Hepatocyte (in vitro differentiated cells): ENCODE measurements around the gene TAT. TPM values are rescaled to one million over a fixed set of nuclear protein-coding genes. Genes with fewer than 3 reads are reported as not detected.

Source experiments
- DNase-seq: peaks from one replicate; pipeline ENCODE4 v3.0.0-alpha.2; 2016; ENCODE audit warnings: low spot score
- H2AFZ ChIP-seq: fragments of 200-600 bp; sonication (generic); 2 replicates; pipeline ENCODE4 v1.6.0; 2016; ENCODE audit warnings: antibody characterized with exemption, mild to moderate bottlenecking
- H3K27ac ChIP-seq: fragments of 200-600 bp; sonication (generic); 2 replicates; pipeline ENCODE4 v1.5.1; 2016; ENCODE audit warnings: mild to moderate bottlenecking
- H3K27me3 ChIP-seq: fragments of 200-600 bp; sonication (generic); 2 replicates; pipeline ENCODE4 v1.6.1; 2016
- H3K36me3 ChIP-seq: fragments of 200-600 bp; sonication (generic); replicated peaks from 2 replicates; pipeline ENCODE4 v1.5.1; 2016; ENCODE audit warnings: low read depth; ENCODE audit not compliant: insufficient read depth
- H3K4me1 ChIP-seq: fragments of 200-600 bp; sonication (generic); 2 replicates; pipeline ENCODE4 v1.5.1; 2016; ENCODE audit warnings: mild to moderate bottlenecking, moderate library complexity; ENCODE audit not compliant: insufficient read depth
- H3K4me2 ChIP-seq: fragments of 200-600 bp; sonication (generic); 2 replicates; pipeline ENCODE4 v1.6.0; 2016
- H3K4me3 ChIP-seq: fragments of 200-600 bp; sonication (generic); 2 replicates; pipeline ENCODE4 v1.5.1; 2016; ENCODE audit warnings: mild to moderate bottlenecking
- H3K79me2 ChIP-seq: fragments of 200-600 bp; sonication (generic); 2 replicates; pipeline ENCODE4 v1.6.0; 2017; ENCODE audit warnings: mild to moderate bottlenecking
- H3K9me2 ChIP-seq: fragments of 200-600 bp; sonication (generic); replicated peaks from 2 replicates; pipeline ENCODE4 v1.6.0; 2017; ENCODE audit warnings: mild to moderate bottlenecking; ENCODE audit not compliant: insufficient read depth
- H3K9me3 ChIP-seq: fragments of 200-600 bp; sonication (generic); 2 replicates; pipeline ENCODE4 v1.5.1; 2016; ENCODE audit warnings: low read depth, mild to moderate bottlenecking
- H4K20me1 ChIP-seq: fragments of 200-600 bp; sonication (generic); 2 replicates; pipeline ENCODE4 v1.6.0; 2016; ENCODE audit warnings: mild to moderate bottlenecking; ENCODE audit not compliant: insufficient read depth, poor library complexity, severe bottlenecking
- EZH2 ChIP-seq: fragments of 200-600 bp; sonication (generic); IDR thresholded peaks from 2 replicates; pipeline ENCODE4 v1.6.1; 2016; ENCODE audit warnings: antibody characterized with exemption, mild to moderate bottlenecking, borderline replicate concordance
- EZH2phosphoT487 ChIP-seq: fragments of 200-600 bp; sonication (generic); IDR thresholded peaks from one replicate; pipeline ENCODE4 v1.6.1; 2018; ENCODE audit warnings: antibody characterized with exemption, mild to moderate bottlenecking, low read depth, moderate library complexity; ENCODE audit not compliant: unreplicated experiment, severe bottlenecking
- WGBS: methylation state at CpG from one replicate; pipeline ENCODE4 v1.1.6; 2016; ENCODE audit warnings: low lambda C conversion rate; ENCODE audit errors: missing lambda C conversion rate; 5-methylcytosine and 5-hydroxymethylcytosine counted together
- polyA plus RNA-seq: library from polyadenylated mRNA; unstranded; fragments of >200 nt; fragmentation: Nextera tagmentation; extraction: Ambion mirVana; gene quantifications from 2 replicates; pipeline ENCODE4 v1.2.1, GENCODE V29; 2016
- total RNA-seq: library from RNA; depleted of rRNA; stranded (reverse); fragments of >200 nt; gene quantifications from 2 replicates; pipeline ENCODE4 v1.2.3, GENCODE V29; 2014
- TF ChIP-seq, protein P1 (sequence below): fragments of 200-600 bp; sonication (generic); IDR thresholded peaks from 2 replicates; pipeline ENCODE4 v1.5.1; 2016; ENCODE audit warnings: antibody characterized with exemption, mild to moderate bottlenecking; ENCODE audit not compliant: poor library complexity

The TAT gene
- 3.9 and 4.2 TPM in 2 replicates for total RNA-seq
- 2.7 and 2.8 TPM in 2 replicates for polyA plus RNA-seq

DNA sequence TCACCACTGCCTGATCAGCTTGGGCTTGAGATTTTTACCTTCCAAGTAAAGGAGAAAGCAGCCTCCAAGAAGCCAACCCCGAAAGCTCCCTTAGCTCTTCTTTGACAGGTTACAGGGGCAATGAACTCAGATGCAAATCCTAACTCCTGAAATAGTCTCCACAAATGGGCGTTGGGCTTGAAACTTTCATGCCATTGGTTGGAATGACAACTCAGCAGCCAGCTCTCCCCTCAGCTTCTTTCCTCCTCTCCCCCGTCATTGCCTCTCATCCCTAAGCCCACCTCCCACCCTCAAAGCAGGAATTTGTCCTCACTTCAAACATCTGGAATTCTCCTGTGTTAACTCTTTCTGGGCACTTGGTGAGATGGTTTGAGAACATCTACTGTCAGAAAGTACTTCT lies at the start of gene TAT:
Gene TAT (minus strand): TSS at position 122 of the 400 bp plus-strand sequence. CDS start 677 bp downstream, outside the sequence.
- Histone ChIP-seq H3K4me2 (no peak within 1 kb of the TSS), H2AFZ (no peak within 1 kb of the TSS), H4K20me1 (no peaks in the 10 kb centered on the region), H3K27ac (no peak within 1 kb of the TSS), H3K4me3 (no peak within 1 kb of the TSS), H3K36me3 (no peaks in the 10 kb centered on the region), H3K4me1 (peaks cover 4% of the 10 kb centered on the region), H3K9me3 (no peaks in the 10 kb centered on the region), H3K79me2 (no peaks in the 10 kb centered on the region), H3K27me3 (no peaks in the 10 kb centered on the region), H3K9me2 (no peaks in the 10 kb centered on the region)
- WGBS = 32% methylated on average over 3 of the region's 3 CpGs
- no peak for DNase-seq
- TF ChIP-seq EZH2phosphoT487 (no peak), EZH2 (no peak)
- TF ChIP-seq, protein P1, sequence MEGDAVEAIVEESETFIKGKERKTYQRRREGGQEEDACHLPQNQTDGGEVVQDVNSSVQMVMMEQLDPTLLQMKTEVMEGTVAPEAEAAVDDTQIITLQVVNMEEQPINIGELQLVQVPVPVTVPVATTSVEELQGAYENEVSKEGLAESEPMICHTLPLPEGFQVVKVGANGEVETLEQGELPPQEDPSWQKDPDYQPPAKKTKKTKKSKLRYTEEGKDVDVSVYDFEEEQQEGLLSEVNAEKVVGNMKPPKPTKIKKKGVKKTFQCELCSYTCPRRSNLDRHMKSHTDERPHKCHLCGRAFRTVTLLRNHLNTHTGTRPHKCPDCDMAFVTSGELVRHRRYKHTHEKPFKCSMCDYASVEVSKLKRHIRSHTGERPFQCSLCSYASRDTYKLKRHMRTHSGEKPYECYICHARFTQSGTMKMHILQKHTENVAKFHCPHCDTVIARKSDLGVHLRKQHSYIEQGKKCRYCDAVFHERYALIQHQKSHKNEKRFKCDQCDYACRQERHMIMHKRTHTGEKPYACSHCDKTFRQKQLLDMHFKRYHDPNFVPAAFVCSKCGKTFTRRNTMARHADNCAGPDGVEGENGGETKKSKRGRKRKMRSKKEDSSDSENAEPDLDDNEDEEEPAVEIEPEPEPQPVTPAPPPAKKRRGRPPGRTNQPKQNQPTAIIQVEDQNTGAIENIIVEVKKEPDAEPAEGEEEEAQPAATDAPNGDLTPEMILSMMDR = no peak

DNA sequence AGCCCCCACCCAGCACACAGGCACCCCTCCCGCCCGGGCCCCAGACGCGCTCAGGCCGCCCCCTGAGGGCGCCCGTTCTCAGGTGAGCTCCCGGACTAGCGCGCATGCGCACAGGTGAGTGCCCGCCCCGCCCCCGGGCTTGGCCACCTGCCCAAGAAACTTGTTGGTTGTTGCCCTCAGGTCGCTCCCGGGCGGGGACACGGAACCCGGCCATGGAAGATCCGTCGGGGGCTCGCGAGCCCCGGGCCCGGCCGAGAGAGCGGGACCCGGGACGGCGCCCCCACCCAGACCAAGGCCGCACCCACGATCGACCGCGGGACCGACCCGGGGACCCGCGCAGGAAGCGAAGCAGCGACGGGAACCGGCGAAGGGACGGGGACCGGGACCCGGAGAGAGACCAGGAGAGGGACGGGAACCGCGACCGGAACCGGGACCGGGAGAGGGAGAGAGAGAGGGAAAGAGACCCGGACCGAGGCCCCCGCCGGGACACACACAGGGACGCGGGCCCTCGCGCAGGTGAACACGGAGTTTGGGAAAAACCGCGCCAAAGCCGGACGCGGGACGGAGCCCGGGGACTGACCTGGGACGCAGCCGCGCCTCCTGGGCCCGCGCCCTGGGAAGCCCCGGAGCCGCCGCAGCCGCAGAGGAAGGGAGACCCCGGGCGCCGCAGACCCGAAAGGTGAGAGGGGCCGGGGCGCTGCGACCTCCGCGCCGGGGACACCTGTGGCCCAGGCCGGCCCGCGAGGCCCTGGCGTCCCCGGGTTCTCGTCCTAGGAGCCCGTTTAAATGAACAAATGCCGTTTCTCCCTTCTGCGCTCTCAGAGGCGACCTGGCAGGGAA lies 49.3 kb upstream of the TAT start, which contains the start of gene MARVELD3:
Gene MARVELD3 (plus strand): TSS at position 167 of the 840 bp plus-strand sequence. CDS start 46 bp downstream, at position 213.
- peaks cover 6% of the 10 kb centered on the region for H4K20me1 ChIP-seq
- H3K36me3 ChIP-seq = no peaks in the 10 kb centered on the region
- H3K9me3 ChIP-seq = no peaks in the 10 kb centered on the region
- H3K9me2 ChIP-seq = no peaks in the 10 kb centered on the region
- WGBS = 2% methylated on average over 76 of the region's 98 CpGs
- peaks cover 18% of the 10 kb centered on the region for H3K79me2 ChIP-seq
- peak within 1 kb of the TSS; percentile 94 for H3K27ac ChIP-seq
- peaks cover 7% of the 10 kb centered on the region for H3K27me3 ChIP-seq
- H3K4me2 ChIP-seq = peak within 1 kb of the TSS; percentile 92
- peak within 1 kb of the TSS; percentile 54 for H3K4me3 ChIP-seq
- H2AFZ ChIP-seq = peak within 1 kb of the TSS; percentile 98
- TF ChIP-seq EZH2phosphoT487 (peak; percentile 28), EZH2 (peak; percentile 77)
- TF ChIP-seq, protein P1 = peak; percentile 27
- DNase-seq = peak; percentile 92
- no peaks in the 10 kb centered on the region for H3K4me1 ChIP-seq

DNA sequence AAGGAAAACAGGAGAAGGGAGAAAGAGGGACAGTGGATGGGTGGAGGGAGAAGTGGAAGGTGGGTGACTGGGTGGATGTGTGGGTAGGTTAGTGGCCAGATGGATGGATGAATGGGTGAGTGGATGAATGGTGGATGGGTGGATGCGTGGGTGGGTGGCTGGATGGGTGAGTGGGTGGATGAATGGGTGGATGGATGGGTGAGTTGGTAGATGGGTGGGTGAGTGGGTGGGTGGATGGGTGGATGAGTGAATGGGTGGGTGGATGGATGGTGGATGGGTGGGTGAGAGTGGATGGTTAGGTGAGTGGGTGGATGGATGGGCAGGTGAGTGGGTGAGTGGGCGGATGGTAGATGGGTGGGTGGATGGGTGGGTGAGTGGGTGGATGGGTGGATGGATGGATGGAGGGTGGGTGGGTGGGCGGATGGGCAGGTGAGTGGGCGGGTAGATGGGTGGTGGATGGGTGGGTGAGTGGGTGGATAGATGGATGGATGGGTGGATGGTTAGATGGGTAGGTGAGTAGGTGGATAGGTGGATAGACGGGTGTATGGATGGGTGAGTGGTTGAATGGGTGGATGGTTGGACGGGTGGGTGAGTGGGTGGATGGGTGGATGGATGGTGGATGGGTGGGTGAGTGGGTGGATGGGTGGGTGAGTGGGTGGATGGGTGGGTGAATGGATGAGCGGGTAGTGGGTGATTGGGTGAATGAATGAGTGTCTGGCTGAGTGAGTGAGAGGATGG lies 48.4 kb upstream of the TAT start:
- Histone ChIP-seq H3K4me1 (no peaks in the 10 kb centered on the region), H3K4me3 (no peak overlapping the region), H3K79me2 (peaks cover 15% of the 10 kb centered on the region), H3K9me2 (no peaks in the 10 kb centered on the region), H2AFZ (peak overlapping the region; percentile 98), H3K36me3 (no peaks in the 10 kb centered on the region), H3K27me3 (peaks cover 7% of the 10 kb centered on the region), H3K27ac (no peak overlapping the region), H3K9me3 (no peaks in the 10 kb centered on the region), H3K4me2 (peak overlapping the region; percentile 92), H4K20me1 (peaks cover 6% of the 10 kb centered on the region)
- no peak for DNase-seq
- 100% methylated on average over 1 of the region's 7 CpGs for WGBS
- TF ChIP-seq, protein P1 = no peak
- TF ChIP-seq EZH2 (no peak), EZH2phosphoT487 (no peak)
